Cortex of kidney (tissue), 1 donor: ENCODE measurements around the gene RBMS3.
"Not testable (repeated sequence)": the region's sequence is repeated elsewhere in the genome, so short reads cannot be mapped to it uniquely, and the experiment has no call there.

ENCODE experiments used
- DNase-seq: peaks from one replicate; lab custom pipeline; 2025; lab: John Stamatoyannopoulos, UW

Gene RBMS3

DNA sequence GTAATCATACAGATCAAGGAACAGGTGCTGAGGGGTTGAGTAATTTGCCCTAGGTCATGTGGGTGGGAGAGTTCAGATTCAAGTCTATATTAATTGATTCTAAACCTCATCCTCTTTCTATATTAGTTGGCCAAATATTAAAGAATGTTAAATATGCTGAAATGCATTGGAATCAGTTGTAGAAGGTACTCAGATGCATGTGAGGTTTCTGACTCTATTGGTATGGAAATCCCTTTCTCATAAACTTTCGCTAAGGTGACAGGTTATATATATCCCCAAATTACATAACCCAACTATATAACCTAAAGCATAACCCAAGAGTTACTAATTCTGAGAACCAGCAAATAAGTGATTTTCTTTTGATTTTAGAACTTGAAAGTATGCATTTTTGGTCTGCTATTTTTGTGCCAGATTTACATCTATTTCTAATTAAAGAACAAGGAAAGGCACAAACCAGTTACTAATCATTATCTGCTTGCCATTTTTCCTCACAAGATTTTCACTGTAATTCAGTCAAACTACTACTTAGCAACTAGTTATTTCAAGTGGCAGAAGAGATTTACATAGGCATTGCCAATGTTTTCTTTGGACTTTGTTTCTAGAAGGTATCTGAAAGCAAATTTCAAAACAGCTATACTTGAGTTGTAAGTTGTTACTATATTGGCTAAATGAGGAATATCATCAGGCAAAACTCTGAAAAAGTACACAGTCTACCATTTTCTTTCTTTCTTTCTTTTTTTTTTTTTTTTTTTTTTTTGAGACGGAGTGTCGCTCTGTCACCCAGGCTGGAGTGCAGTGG is 201.3 kb downstream of the RBMS3 start:
- no peak for DNase-seq

DNA sequence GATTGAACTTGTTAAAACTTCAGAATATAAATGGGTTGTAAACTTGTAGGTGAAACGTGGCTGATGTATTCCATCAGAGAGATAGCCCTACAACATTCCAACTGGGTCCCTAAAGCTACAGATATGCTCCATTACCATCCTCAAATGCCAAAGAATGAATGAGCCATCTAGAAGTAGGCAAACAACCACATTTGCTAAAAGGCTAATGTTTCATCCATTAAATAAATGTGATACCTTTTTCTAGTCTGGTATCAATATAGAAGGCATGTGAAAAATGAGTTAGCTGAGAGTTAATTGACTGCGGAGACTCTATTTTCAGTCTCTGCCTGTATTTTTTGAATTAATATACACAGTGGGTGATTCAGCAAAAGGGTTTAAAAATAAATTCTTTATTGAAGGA is 203.8 kb downstream of the RBMS3 start:
- DNase-seq, result no peak

DNA sequence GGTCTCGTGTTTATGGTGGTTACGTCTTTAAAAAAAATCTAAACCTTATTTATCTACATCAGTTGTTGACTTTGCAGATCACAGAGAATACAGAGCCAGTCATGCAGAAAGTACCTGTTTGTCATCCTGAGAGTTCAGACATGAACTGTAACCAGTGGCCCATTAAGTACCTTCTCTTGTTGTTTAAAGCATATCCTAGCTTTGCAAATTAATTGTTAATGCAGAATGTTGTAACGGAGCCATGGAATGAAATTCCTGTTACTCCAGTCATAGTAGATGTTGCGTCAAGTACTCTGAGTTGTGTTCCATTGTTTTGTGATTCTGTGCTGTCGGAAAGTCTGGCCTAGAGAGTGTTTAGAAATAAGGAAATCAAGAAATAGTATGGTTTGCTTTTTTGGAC is 205.2 kb downstream of the RBMS3 start:
- DNase-seq, result no peak

DNA sequence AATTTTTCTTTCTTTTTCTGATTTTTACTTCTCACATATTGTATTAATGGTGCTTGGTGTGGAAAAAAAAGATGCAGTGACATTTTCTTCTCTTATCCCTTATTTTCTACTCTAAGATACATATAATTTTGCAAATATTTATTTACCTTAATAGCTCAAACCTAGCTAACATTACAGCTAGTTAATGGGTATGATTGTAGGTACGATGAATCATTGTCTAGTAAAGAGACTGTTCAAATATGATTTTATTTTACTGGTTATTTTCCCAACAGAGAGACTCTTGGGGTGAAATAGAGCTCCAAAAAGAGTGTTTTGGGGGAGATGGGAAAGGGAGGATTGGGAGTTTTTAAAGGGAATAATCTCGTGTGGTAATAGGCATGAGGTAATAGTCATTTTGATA is 206.0 kb downstream of the RBMS3 start:
- no peak for DNase-seq

DNA sequence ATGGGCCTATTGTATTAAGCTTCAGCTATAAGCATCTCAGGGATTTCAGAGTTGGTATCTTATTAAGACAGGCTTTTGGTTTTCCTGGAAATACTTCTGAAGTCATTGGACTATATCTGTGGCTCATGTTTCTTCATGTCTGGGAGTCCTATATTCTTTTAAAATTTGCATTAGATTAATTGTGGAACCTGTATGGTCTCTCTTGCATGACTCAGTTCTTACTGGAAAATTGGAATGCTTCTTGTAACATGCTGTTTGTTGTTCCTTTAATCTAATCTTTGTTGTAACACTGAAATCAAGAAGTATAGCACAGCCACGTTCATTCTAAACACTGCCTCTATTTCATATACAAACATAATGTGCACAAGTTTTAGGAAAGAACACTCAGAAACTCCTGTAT is 208.1 kb downstream of the RBMS3 start:
- no peak for DNase-seq

DNA sequence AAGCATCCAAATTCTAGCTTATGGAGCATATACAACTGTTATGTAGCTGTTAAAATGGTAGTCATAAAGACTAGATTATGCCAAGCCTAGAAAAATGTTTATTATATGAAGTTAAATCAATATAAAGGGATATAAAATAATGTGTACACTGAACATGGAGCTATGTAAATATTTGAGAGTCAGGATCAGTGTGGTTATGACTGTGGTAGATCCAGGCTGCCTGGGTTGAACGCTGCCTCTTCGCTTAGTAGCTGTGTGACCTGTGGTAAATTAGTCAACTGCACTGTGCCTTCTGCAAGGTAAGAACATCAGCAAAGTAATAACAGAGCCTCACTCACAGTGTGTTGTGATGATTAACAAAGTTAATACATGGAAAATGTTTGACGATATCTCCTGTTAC is 212.2 kb downstream of the RBMS3 start:
- no peak for DNase-seq

DNA sequence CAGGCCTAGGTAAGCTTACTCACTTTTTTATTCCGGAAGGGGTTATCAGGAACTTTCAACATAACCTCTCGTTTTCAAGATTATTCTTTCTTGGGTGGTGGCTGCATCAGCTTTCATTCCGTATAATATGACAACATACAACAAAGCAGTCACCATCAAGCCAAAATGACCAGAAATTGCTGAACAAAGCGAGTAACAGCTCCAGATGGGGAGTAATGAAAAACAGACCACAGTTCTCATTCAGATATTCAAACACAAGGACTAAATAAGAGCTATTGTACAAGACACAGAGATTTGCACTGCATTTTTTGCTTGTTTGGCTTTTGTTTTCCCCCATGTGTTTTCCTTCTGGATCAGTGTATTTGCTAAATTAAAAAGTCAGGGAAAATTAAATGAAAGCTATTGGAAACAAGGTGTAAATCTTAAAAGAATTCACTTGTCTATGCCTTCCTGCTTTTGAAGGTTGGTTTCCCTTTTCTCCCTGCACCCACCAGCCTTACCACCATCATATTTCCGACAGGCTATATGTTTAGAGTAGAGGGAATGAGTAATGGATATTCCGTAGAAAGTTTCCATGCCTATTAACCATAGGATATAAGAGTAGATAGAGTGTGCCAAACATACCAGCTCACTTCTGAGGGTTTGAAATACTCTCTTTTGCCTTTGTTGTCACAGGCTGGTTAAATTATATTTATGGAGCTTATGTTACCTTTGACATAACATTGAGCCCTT is 213.6 kb downstream of the RBMS3 start:
- DNase-seq, result no peak

DNA sequence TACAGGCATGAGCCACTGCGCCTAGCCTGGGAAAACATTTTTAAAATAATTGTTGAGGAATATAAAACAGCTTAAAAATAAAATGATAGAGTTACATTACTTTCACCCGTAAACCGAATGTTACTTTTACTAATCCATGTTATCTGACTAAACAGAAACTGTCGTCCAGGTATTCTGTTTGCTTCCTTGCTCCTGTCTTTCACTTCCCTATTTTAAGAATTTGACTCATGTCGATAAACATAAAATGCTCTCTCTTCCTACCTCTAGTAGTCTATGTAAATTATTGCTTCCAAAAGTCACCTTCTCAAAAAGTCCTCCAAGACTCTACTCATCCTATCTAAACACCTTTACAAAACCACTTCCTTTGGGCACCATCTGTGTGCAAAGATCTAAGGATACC is 216.4 kb downstream of the RBMS3 start:
- DNase-seq, result no peak

DNA sequence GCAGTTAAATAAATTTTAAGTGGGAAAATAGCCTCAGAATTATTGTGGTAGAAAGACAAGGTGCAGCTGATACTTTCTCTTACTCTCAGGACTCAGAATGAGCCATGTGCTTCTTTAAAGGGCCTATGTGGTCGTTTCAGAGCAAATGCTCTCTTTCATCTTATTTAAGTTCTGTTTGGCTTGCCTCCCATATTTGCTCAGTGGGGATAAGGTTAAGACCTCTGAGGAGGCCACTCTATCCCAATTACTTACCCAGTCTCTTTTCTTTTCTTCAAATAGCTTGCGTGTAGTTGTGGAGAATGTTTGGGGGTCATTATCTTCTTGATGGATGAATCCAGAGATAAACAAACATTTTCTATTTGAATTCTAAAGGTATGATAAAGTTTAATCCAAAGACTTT is 221.9 kb downstream of the RBMS3 start:
- no peak for DNase-seq

DNA sequence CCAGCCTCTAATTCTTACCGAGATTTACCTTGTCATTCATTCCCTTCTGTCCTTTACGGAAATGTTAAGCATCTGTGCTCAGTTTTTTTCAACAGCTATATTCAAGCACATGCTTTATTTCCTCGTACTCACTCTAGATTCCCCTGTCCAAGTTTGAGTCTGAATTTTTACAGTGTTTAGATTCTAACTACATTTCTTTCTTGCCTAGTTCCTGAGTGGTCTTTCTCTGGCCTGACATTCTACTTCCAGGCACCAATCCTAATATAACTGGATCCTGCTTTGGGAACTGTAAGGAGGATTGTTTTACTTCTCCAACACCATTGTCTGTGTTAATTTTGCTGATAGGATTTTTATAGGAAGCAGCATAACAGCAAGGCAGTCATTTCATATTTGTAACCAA is 222.4 kb downstream of the RBMS3 start:
- no peak for DNase-seq

DNA sequence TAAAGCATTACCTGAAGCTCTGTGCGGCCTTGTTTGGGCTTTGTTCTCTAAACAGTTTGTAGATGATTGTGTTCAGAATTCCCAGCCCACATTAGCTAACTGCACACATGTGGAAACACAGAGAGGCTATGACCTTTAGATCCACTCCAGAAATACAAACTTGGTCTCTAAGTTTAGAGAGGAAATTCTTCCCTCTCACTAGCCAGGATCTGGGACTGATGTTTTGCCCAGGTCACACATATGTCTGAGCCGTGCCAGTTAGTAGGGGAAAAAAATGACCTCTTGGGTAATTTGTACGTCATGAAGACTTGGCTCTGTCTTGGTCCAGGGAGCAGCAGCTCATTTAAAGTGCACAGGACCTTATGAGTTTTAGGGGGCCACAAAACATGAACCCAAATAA is 223.1 kb downstream of the RBMS3 start:
- DNase-seq, result no peak

DNA sequence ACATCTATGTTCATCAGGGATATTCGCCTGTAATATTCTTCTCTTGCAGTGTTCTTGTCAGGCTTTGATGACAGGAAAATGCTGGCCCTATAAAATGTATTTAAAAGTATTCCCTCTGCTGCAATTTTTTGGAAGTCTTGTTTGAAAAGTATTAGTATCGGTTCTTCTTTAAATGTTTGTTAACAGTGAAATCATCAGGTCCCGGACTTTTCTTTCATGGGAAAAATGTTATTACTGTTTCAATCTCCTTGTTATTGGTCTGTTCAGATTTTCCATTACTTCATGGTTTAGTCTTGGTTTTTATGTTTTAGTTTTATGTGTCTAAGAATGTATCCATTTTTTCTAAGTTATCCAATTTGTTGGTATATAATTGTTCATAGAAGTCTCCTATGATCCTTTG is 225.6 kb downstream of the RBMS3 start:
- DNase-seq, result no peak

DNA sequence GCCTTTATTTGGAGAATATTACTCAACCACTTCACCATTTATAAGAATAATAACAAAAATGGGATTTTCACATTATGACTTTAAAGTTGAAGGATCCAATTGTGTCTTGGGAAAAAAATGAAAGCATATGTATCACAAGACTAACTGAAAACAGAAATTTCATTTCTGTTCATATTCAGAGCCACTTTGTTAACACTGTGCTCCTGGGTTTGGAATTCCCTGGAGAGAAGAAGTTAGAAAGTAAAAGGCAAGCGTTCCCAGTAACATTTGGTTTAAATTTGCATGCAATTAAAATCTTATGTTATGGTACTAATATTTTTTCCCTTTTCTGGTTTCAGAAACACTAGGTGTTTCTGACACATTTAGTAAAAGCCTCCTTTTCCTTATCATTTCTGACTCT is 230.8 kb downstream of the RBMS3 start:
- no peak for DNase-seq

DNA sequence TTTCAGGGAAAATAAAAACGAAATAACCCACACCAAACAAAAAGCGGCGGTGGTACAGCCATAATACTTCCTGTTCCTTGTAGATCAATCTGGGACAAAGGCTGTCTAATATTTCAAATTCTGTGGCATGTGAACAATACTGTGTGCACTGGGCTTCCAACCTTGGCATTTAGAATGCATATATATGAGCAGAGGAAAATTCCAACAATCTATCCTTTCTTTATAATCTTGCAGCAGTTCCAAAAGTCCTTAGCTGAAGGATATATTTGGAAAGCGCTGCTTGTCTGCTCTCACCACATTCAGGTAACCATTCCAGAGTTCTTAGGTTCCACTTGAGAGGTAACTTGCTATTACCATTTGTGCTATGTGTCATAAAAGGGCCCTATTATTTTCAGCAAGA is 231.8 kb downstream of the RBMS3 start:
- DNase-seq, result no peak

DNA sequence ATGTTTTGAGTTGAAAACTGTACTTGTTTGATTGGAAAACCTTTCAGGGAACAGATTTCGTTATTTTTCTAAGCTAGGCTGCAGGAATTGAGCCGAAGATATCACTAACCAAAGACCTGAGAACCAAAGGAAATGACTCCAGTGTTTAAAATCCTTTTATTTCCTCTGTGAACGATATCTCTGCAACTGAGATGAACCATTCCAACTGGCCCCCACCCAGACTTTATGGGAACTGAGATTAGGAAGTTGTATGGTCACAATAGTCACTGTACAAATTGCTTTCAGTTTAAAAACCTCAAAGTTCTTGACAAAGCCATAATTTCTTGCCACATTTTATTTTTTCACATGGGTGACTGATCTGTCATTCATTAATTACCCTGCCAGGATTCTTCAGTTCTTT is 232.4 kb downstream of the RBMS3 start:
- no peak for DNase-seq

DNA sequence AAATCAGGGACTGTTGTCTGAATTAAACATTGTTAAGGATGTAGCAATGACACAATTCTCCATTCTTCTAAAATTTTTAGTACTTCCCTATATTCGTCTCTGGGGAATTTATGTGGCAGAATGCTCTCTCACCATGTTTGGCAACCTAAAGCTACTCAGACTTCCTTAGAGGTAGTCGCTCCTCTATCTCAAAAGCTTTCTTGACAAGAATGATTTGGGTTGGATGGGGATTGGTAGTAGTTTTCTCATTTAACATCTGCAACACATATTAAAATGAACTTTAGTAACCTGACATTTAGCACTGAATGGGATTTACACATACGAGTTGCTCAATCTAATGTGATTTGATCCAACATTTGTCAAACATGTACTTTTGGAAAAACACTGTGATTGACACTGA is 233.3 kb downstream of the RBMS3 start:
- no peak for DNase-seq

DNA sequence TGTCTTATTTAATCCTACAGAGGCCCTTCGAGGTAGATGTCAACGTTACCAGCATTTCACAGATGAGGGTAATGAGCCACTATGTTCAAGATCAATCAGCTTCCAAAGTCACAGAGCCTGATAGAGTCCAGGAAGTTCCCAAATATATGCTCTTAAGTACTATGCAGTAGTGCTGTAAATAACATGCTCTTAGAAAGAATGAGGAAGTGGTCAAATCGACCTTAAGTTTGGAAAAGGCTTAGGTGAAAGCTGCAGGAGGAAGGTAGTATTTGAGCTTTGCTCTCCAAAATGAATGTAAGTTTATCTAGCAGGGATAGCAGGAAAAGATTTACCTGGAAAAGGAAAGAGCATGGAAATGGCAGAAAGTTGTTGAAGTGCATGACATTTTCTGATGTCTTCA is 234.0 kb downstream of the RBMS3 start:
- DNase-seq, result no peak

DNA sequence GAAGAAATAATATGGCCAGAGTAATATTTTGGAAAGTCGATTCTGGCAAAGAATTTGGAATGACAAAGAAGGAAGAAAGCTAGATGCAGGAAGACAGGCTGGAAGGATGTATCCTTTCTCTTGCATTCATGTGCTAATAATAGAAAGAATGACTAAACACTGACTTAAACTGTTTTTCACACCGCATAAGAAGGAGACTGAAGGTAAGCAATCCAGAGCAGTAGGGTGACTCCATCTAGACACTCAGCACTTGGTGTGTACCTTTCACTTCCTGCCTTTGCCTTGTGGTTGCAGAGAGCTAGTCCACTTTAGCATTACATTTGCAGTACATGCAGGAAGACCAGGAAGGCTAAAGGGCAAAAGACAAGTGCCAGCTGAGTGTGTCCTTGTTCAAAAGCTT is 234.6 kb downstream of the RBMS3 start:
- no peak for DNase-seq

DNA sequence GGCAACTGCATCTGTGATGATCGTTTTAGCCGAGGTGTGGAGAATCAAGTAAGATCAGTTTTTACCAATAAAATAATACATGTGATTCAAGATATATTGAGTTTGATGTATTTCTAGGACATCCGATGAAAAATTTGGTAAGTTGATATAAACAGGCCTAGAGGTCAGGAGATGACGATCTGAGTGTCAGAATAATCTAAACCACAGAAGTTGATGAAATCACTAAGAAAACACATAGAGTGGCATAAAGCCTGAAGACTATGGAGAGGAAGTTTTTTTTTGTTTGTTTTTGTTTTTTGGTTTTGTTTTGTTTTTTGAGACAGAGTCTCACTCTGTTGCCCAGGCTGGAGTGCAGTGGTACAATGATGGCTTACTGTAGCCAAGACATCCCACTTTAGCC is 235.3 kb downstream of the RBMS3 start:
- DNase-seq, result no peak

DNA sequence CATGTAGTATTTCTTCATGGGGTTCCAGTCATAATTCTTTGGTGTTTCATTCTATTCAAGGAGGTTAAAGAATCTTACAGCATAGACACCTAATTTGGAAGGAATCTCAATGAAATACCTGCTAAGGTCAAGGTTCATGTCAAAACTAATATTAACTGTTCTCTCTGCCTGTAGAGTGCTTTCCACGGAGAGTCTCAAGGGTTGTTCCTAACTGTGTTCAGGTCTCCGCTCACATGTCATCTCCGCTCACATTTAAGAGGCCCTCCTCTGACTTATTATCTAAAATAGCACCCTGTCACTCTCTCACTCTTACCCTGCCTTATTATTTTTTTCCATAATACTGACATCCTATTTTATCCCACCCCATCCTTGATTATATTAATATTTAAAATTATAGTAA is 239.9 kb downstream of the RBMS3 start:
- no peak for DNase-seq

DNA sequence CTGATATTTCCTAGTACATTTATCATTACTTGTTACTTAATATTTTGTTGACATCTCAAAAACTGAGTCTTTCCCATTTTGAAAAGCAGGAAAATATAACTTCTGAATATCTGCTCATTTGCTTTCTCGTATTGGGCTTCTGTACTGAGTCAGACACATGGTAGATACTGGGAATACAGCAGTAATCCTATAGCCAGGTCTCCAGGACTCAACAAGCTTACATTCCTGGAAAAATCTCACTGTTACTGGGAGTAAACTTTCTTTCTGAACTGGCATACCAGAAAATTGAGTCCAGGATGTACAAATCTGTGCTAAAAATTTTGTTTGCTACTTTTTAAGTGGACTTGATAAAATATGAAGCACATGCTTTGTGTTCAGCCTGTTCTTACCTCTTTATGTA is 240.4 kb downstream of the RBMS3 start:
- no peak for DNase-seq

DNA sequence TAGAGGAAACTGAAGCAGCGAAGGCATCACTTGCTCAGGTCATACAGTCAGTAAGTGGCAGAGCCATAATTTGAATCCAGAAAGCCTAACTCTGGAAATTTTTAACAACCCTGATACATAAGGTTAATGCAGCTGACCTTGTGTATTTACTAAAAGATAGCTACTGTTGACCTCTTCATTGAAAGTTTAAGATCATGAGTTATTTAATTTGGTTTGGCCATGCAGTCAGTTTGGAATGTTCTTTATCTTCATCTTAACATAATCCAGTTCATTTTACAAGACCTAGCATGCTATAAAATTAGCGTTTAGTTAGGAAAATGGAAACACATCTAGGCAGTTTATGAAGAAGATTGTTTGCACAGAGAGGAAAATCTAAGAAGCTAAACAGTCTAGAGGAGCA is 240.9 kb downstream of the RBMS3 start:
- no peak for DNase-seq

DNA sequence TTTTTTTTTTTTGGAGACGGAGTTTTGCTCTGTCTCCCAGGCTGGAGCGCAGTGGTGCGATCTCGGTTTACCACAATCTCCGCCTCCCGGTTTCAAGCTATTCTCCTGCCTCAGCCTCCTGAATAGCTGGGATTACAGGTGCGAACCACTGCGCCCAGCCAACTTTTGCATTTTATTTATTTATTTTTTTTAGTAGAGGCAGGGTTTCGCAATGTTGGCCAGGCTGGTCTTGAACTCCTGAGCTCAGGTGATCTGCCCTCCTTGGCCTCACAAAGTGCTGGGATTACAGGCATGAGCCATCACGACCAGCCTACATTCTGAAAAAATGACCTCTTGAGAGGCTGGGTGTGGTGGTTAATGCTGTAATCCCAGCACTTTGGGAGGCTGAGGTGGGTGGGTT is 243.6 kb downstream of the RBMS3 start:
- DNase-seq, result not testable (repeated sequence)
